Thyroid gland (tissue), 4 donors: ENCODE measurements around the gene PPP1R12A.

Experiments used
- POLR2A ChIP-seq, 2 donors: fragments of 450-650 bp; IDR thresholded peaks; one replicate each; pipeline ENCODE4 v1.6.1; 2017; ENCODE audit warnings: antibody characterized with exemption in 2 of 2, mild to moderate bottlenecking in 2 of 2, moderate library complexity in 1 of 2
- TF ChIP-seq, protein P1 (sequence below), 6 experiments: fragments of 200-600 bp in 3 of 6; fragments of 450-650 bp in 3 of 6; sonication (generic) in 3 of 6; IDR thresholded peaks; one replicate each; pipeline ENCODE4 v1.5.1; 2016 to 2019; ENCODE audit warnings: antibody characterized with exemption in 6 of 6, mild to moderate bottlenecking in 2 of 6, inconsistent platforms in 1 of 6, moderate library complexity in 1 of 6

DNA sequence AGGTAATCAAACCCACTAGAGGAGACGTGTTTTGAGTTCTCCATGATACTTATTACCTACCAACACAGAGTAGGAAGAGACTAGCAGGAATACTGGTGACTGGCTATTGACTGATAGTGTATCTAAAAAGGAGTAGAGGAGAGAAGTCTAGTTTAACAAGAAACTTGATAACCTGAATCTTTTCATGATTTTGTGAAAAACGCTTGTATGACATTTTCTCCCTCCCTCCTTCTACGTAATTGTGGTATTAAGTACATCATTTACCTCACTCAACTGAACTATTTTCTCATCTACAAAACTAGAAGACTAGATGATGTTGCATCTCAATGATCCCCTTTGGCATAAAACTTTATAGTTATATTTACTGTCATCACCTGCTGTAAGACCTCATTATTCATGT lies 107.4 kb downstream of the PPP1R12A start:
- TF ChIP-seq, protein P1, sequence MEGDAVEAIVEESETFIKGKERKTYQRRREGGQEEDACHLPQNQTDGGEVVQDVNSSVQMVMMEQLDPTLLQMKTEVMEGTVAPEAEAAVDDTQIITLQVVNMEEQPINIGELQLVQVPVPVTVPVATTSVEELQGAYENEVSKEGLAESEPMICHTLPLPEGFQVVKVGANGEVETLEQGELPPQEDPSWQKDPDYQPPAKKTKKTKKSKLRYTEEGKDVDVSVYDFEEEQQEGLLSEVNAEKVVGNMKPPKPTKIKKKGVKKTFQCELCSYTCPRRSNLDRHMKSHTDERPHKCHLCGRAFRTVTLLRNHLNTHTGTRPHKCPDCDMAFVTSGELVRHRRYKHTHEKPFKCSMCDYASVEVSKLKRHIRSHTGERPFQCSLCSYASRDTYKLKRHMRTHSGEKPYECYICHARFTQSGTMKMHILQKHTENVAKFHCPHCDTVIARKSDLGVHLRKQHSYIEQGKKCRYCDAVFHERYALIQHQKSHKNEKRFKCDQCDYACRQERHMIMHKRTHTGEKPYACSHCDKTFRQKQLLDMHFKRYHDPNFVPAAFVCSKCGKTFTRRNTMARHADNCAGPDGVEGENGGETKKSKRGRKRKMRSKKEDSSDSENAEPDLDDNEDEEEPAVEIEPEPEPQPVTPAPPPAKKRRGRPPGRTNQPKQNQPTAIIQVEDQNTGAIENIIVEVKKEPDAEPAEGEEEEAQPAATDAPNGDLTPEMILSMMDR (IDR thresholded peaks at IDR 0.05) = no peak
- no peak for TF ChIP-seq POLR2A (IDR thresholded peaks at IDR 0.05)
